Activated CD4-positive, alpha-beta T cell treated with anti-CD3 and anti-CD28 coated beads, Interleukin-2, amount 50 U/mL, for 16 hours (primary cell): ENCODE measurements around the gene GALNT9.
"Not testable (repeated sequence)": the region's sequence is repeated elsewhere in the genome, so short reads cannot be mapped to it uniquely, and the experiment has no call there.

ENCODE experiments used
- DNase-seq: peaks from one replicate; pipeline ENCODE4 v3.0.0-alpha.2; 2020

The GALNT9 gene

DNA sequence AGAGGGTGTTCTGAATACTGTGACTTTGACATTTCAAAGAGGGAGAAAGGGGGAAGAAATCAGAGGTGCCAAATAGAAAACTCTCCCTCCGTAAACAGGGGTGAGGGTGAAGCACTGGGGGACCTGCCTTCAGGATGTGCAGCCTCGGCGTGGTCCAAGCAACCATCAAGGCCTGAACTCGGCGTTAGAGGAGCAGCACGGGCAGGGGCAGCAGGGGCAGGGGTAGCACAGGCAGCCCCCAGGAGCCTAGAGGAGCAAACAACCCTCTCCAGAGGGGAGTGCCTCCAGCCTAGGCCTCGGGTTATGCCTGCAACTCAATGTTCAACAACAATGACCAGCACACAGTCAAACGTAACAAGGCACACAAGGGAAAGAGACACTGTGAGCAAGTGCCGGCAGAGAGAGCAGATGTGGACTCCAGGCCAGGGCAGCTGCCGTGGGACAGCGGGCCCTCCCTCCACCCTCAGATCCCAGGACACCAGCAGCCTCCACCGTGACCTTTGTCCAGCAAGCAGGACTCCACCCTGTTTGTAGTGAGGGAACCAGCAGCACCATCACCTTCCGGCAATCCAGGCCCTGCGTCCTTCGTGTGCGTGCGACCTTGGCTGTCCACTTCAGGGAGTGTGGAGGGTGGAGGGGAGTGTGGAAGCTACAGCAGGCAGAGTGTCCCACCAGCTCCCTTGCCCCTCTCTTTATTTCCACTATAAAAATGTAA, 18.0 kb downstream of the GALNT9 start:
- DNase-seq, result no peak

DNA sequence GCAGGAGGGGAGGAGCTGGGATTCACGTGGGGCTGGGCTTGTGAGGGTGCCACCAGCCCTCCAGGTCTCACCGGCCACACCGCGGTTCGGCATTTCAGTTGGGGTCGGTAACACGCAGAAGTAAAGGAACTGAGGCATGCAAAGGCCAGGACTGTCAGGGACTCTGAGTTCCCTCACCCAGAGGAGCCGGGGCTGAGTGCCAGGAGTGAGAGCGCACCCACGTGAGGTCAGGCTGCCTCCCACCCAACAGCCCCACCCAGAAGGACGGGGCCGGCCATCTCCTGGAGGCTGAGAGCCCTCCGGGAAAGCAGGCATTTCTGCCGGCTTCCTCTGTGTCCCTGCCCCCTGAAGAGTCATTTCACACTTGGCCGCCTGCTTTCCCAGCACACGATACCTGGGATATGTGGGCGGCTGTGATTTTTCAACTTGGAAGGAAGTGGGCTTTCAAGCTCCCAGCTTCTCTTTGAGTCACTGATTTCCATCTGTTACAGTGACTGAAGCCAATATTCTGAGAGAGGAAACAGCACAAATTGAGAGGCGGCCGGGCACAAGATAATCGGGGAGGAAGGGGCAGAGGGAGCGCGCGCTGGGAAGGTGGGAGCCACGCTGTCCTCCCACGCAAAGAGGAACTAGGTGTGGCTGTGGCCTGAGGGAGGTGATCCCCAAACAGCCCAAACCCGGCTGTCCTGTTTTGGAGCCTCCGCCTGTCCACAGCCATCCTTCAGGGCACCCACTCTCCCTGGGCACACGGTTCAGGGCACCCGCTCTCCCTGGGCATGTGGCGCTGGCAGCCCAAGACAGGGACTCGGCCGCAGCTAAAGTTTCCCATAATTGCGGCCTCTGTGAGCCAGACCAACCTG, 19.0 kb downstream of the GALNT9 start:
- DNase-seq, result no peak

DNA sequence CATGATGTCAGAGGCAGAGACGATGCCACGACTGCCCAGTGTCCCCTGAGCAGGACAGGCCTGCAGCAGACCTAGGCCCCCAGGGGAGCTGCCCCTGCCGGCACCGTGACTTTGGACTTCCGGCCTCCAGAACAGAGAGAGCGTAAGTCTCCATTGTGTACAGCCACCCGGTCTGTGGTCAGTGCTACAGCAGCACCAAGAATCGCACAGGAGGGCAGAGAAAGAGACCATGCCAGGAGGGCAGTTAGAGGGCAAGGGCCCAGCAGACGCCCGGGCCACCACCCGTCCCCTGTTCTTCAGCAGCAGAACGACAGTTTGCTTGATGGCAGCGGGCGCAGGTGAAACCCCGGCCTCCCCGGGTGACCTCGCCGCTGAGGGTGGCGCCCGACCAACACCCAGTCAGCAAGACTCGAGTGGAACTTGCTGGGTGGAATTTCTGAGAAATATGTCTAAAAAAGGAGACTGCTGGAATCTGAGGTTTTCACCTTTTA, 19.7 kb downstream of the GALNT9 start:
- no peak for DNase-seq

DNA sequence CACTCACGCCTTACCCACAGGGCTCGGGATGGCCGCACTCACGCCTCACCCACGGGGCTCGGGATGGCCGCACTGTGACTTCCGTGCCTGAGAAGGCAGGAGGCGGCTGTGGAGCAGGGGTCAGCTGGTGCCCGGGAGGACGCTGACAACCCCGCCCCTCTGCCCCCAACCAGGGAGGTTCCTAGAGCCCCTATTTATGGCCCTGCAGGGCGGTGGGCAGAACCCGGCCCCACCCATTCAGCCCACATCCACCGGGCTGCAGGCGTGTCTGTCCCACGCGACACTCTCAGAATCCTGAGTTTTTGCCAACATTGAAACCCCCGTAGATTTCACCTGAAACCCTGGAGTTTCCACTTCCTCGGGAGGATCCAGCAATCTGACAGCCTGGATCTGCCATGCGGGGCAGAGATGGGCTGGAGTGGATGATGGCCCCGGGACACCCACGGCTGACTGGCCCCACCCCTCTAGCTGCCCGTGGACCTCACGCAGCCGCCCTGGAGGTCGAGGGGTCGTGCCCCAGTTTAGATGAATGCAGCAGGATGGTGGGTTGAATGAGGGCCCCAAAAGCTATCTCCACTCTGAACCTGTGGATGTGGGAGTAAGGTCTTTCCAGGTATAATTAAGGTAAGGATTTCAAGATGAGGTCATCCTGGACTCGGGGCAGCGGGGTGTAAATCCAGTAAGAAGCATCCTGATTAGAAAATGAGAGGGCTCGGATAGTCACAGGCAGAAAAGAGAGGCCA, 20.4 kb downstream of the GALNT9 start:
- no peak for DNase-seq

DNA sequence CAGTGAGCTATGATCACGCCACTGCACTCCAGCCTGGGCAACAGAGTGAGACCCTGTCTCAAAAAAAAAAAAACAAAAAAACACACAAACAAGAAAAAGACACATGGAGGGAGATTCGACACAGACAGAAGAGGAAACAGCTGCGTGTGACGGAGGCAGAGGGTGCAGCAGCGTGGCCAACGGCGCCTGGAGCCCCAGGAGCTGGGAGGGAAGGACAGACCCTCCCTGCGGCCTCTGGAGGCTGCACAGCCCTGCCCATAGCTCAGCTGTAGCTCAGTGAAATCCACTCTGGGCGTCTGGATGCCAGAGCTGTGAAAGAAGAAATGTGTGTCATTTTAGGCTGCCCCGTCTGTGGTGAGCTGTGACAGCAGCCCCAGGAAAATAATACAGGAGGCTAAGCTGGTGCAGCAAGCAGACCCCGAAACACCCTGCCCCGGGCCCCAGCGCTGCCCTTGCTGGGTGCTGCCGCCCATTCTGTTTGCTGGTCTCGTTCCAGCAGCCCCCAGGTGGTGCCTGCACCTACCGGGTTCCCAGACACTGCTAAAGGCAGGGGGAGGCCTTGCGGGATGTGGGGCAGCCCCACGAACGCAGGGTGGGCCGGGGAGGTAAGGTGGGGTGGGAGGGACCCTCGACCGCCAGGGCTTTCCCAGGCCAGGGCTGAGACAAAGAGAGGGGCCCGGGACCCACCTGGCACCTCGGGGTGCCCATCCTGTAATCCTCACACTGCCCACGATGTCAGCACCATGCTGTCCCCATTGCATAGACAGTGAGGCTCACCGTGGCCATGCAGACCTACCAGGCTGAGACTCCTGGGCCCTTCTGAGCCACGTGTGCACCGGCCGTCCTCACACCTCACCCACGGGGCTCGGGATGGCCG, 21.2 kb downstream of the GALNT9 start:
- no peak for DNase-seq

- DNase-seq, result no peak
Observed at GRCh38 chr12:132306885-132307191, 22.6 kb downstream of the GALNT9 start.

GRCh38 chr12:132305991-132306884, 23.2 kb downstream of the GALNT9 start:
- no peak for DNase-seq

GRCh38 chr12:132305560-132305966, 23.8 kb downstream of the GALNT9 start:
- no peak for DNase-seq

DNA sequence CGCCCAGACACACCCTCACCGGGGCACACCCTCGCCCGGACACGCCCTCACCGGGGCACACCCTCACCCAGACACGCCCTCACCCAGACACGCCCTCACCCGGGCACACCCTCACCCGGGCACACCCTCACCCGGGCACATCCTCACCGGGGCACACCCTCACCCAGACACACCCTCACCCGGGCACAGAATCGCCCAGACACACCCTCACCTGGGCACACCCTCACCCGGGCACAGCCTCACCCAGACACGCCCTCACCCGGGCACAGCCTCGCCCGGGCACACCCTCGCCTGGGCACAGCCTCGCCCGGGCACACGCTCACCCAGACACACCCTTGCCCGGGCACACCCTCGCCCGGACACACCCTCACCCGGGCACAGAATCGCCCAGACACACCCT, 24.5 kb downstream of the GALNT9 start:
- not testable (repeated sequence) for DNase-seq

- not testable (repeated sequence) for DNase-seq
Observed at GRCh38 chr12:132303853-132304373, 25.5 kb downstream of the GALNT9 start.

DNA sequence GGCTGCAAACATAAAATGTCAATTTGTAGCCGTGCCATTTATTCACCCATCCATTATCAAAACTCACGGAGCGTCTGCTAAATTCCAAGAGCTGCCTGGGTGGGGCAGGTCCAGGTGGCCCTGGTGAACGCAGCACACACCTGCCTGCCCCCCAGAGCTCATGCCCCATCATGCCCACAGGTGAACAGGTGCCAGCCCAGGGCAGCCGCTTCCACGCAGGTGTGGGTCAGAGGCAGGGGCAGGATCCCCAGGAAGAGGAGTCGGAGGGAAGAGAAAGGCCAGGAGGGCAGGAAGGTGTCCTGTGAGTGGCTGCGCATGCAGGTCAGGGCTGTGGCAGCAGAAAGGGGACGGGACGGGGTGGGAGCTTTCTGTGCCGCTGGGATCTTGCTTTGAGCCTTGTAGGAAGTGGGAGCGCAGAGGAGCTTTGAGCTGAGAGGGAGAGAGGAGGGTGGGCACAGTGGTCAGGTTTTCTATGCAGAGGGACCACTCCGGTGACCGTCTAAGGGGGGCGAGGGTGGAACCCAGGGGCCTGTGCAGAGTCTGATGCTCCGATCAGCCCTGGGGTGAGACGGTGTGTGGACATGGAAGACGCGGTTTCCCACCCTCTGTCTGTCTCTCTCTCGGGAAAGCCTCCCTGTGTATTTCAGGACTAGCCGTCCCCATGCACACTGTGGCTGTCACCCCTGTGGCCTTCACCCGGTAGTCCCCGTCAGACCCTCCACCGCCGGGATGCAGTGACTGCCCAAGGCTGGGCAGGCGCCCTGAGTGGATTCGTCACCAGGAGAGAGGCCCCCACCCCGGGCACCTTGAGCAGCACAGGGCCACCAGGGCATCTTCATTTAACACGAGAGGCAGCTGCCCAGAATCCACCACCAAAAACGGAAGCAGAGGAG, 26.7 kb downstream of the GALNT9 start:
- DNase-seq, result no peak

DNA sequence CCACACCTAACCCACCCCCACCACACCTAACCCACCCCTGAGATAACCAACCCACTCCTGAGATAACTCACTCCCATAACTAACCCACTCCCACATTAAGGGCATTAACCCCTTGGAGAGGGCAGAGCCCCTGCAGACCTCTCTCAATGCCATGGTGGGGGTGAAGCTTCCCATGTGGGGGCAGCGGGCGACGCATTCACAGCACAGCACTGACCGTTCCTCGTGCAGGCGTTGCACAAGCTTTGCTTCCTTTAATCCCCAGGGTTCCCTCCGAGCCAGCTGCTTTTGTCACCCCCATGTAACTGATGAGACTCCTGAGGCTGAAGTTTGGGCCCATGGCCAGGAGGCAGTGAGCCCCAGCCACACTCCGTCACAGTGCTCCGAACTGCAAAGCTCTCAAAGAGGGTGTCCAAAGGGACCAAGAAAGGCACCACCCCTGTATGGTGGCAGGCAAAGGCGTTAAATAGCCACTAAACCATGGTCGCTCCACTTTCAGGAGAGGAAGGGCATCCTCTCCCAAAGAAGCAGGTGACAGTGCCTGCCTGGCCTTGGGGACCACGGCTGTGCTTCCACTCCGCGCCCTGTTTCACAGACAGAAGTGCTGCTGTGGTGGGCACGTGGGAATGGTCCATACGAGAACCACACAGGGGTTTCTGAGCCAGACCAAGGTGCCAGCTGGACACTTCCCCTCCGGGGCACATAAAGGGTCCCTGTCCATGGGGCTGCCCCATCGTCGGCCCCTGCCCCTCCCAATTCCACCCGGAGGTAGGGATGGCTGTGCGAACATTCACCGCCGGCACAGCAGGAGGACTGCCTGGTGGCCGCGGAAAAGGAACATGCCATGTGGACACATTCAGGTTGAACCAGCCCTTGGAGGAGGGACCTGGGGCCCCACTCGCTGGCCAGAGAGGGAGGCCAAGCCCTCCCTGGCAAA, 28.3 kb downstream of the GALNT9 start:
- no peak for DNase-seq

GRCh38 chr12:132296063-132296462, 33.3 kb downstream of the GALNT9 start:
- no peak for DNase-seq

DNA sequence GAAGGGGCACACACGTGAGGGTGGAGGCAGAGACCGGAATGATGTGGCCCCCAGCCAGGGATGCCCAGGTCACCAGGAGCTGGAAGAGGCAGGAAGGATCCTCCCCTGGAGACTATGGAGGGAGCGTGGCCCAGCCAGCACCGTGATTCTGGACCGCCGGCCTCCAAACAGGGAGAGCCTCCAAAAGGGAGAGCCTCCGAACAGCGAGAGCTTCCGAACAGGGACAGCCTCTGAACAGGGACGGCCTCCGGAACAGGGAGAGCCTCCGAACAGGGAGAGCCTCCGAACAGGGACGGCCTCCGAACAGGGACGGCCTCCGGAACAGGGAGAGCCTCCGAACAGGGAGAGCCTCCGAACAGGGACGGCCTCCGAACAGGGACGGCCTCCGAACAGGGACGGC, 33.8 kb downstream of the GALNT9 start:
- not testable (repeated sequence) for DNase-seq

GRCh38 chr12:132295101-132295526, 34.3 kb downstream of the GALNT9 start:
- DNase-seq, result no peak

GRCh38 chr12:132294121-132295034, 35.0 kb downstream of the GALNT9 start:
- DNase-seq, result no peak
